HUES6 (cell line): Measurements from ENCODE around the gene MEIKIN.
"Not testable (repeated sequence)": the region's sequence is repeated elsewhere in the genome, so short reads cannot be mapped to it uniquely, and the experiment has no call there.

Source experiments
- H3K27ac ChIP-seq: 2 replicates; pipeline ENCODE4 v1.7.0; 2013; ENCODE audit warnings: low read depth, mild to moderate bottlenecking, low read length, inconsistent platforms
- H3K27me3 ChIP-seq: 2 replicates; pipeline ENCODE4 v1.6.1; 2013; ENCODE audit warnings: low read length; ENCODE audit not compliant: control insufficient read depth, insufficient read depth
- H3K36me3 ChIP-seq: 2 replicates; pipeline ENCODE4 v1.6.1; 2013; ENCODE audit warnings: low read length; ENCODE audit not compliant: control insufficient read depth, insufficient read depth
- H3K4me1 ChIP-seq: 2 replicates; pipeline ENCODE4 v1.6.1; 2013; ENCODE audit warnings: low read length; ENCODE audit not compliant: control insufficient read depth, insufficient read depth
- H3K4me3 ChIP-seq: 2 replicates; pipeline ENCODE4 v1.5.1; 2013; ENCODE audit warnings: low read depth, low read length
- H3K9ac ChIP-seq: one replicate; pipeline ENCODE4 v1.6.1; 2013; ENCODE audit warnings: mild to moderate bottlenecking, low read length
- H3K9me3 ChIP-seq: 2 replicates; pipeline ENCODE4 v1.6.1; 2013; ENCODE audit warnings: low read depth, low read length; ENCODE audit not compliant: control insufficient read depth, insufficient read depth

MEIKIN gene

GRCh38 chr5:131902266-131902665 is 43.2 kb downstream of the MEIKIN start:
- H3K27ac ChIP-seq, H3K4me1 ChIP-seq, H3K27me3 ChIP-seq, H3K36me3 ChIP-seq, H3K9me3 ChIP-seq, H3K9ac ChIP-seq, H3K4me3 ChIP-seq: not testable (repeated sequence)

GRCh38 chr5:131899686-131900085 is 45.8 kb downstream of the MEIKIN start:
- Histone ChIP-seq H3K9ac (no peak overlapping the region), H3K9me3 (no peaks in the 10 kb centered on the region; the same call in 1 of the 2 replicates)

GRCh38 chr5:131883984-131884383 is 61.5 kb downstream of the MEIKIN start:
- Histone ChIP-seq H3K4me3 (no peak overlapping the region), H3K27ac (no peak overlapping the region), H3K36me3 (no peaks in the 10 kb centered on the region), H3K4me1 (no peaks in the 10 kb centered on the region), H3K27me3 (no peaks in the 10 kb centered on the region), H3K9me3 (no peaks in the 10 kb centered on the region), H3K9ac (no peak overlapping the region)

More at GRCh38 chr5:131899686-131900085, 45.8 kb downstream of the MEIKIN start:
- Histone ChIP-seq H3K4me3 (no peak overlapping the region), H3K27me3 (no peaks in the 10 kb centered on the region), H3K27ac (no peak overlapping the region), H3K4me1 (no peaks in the 10 kb centered on the region), H3K36me3 (no peaks in the 10 kb centered on the region)

GRCh38 chr5:131879705-131880104 is 65.8 kb downstream of the MEIKIN start:
- no peaks in the 10 kb centered on the region for H3K36me3 ChIP-seq
- no peaks in the 10 kb centered on the region for H3K27me3 ChIP-seq
- H3K9ac ChIP-seq, result no peak overlapping the region
- H3K4me1 ChIP-seq, result no peaks in the 10 kb centered on the region
- H3K27ac ChIP-seq, result no peak overlapping the region
- H3K4me3 ChIP-seq, result no peak overlapping the region
- H3K9me3 ChIP-seq, result no peaks in the 10 kb centered on the region

- no peaks in the 10 kb centered on the region for H3K36me3 ChIP-seq
- no peaks in the 10 kb centered on the region for H3K4me1 ChIP-seq
- H3K4me3 ChIP-seq, result no peak overlapping the region
- no peak overlapping the region for H3K27ac ChIP-seq
- no peaks in the 10 kb centered on the region for H3K9me3 ChIP-seq
- no peak overlapping the region for H3K9ac ChIP-seq
- no peaks in the 10 kb centered on the region for H3K27me3 ChIP-seq
Observed at GRCh38 chr5:131877873-131878272, 67.6 kb downstream of the MEIKIN start.

GRCh38 chr5:131871251-131871650 is 74.2 kb downstream of the MEIKIN start:
- H3K9me3 ChIP-seq, result peaks cover 32% of the 10 kb centered on the region
- H3K27me3 ChIP-seq, H3K9ac ChIP-seq, H3K27ac ChIP-seq, H3K36me3 ChIP-seq, H3K4me3 ChIP-seq, H3K4me1 ChIP-seq: not testable (repeated sequence)

- H3K4me1 ChIP-seq, result no peaks in the 10 kb centered on the region
- no peak overlapping the region for H3K4me3 ChIP-seq
- no peak overlapping the region for H3K27ac ChIP-seq
- H3K27me3 ChIP-seq, result no peaks in the 10 kb centered on the region
- peaks cover 48% of the 10 kb centered on the region for H3K9me3 ChIP-seq
- H3K36me3 ChIP-seq, result no peaks in the 10 kb centered on the region
- no peak overlapping the region for H3K9ac ChIP-seq
Observed at GRCh38 chr5:131867524-131867923, 77.9 kb downstream of the MEIKIN start.

GRCh38 chr5:131863700-131864099 is 81.8 kb downstream of the MEIKIN start:
- no peaks in the 10 kb centered on the region for H3K27me3 ChIP-seq
- H3K9me3 ChIP-seq, result peaks cover 37% of the 10 kb centered on the region
- H3K9ac ChIP-seq, result no peak overlapping the region
- H3K27ac ChIP-seq, result no peak overlapping the region
- no peaks in the 10 kb centered on the region for H3K36me3 ChIP-seq
- no peak overlapping the region for H3K4me3 ChIP-seq
- H3K4me1 ChIP-seq, result no peaks in the 10 kb centered on the region

GRCh38 chr5:131857388-131857787 is 88.1 kb downstream of the MEIKIN start:
- H3K36me3 ChIP-seq, result no peaks in the 10 kb centered on the region
- H3K27ac ChIP-seq, result no peak overlapping the region
- no peak overlapping the region for H3K9ac ChIP-seq
- no peaks in the 10 kb centered on the region for H3K4me1 ChIP-seq
- H3K9me3 ChIP-seq, result no peaks in the 10 kb centered on the region
- no peaks in the 10 kb centered on the region for H3K27me3 ChIP-seq
- no peak overlapping the region for H3K4me3 ChIP-seq

GRCh38 chr5:131855452-131855851 is 90.0 kb downstream of the MEIKIN start:
- Histone ChIP-seq H3K36me3 (no peaks in the 10 kb centered on the region), H3K4me3 (no peak overlapping the region), H3K9ac (no peak overlapping the region), H3K9me3 (no peaks in the 10 kb centered on the region), H3K27me3 (no peaks in the 10 kb centered on the region), H3K4me1 (no peaks in the 10 kb centered on the region), H3K27ac (no peak overlapping the region)

- H3K27me3 ChIP-seq, result no peaks in the 10 kb centered on the region
- no peak overlapping the region for H3K27ac ChIP-seq
- H3K9ac ChIP-seq, result no peak overlapping the region
- H3K36me3 ChIP-seq, result no peaks in the 10 kb centered on the region
- no peaks in the 10 kb centered on the region for H3K4me1 ChIP-seq
- H3K9me3 ChIP-seq, result peaks cover 2% of the 10 kb centered on the region; the same call in 1 of the 2 replicates
- no peak overlapping the region for H3K4me3 ChIP-seq
Observed at GRCh38 chr5:131854134-131854533, 91.3 kb downstream of the MEIKIN start.

GRCh38 chr5:131848662-131849061 is 96.8 kb downstream of the MEIKIN start:
- no peaks in the 10 kb centered on the region for H3K27me3 ChIP-seq
- no peaks in the 10 kb centered on the region for H3K4me1 ChIP-seq
- no peak overlapping the region for H3K27ac ChIP-seq
- peaks cover 21% of the 10 kb centered on the region for H3K9me3 ChIP-seq
- no peaks in the 10 kb centered on the region for H3K36me3 ChIP-seq
- no peak overlapping the region for H3K4me3 ChIP-seq
- H3K9ac ChIP-seq, result no peak overlapping the region
